Measurements from ENCODE around the gene COL9A3. TPM values are rescaled to one million over a fixed set of nuclear protein-coding genes. Genes with fewer than 3 reads are reported as not detected.

The COL9A3 gene
- total and polyA plus RNA-seq, 2 of the 8 experiments (the other 6 are each of a cell fraction or from before 2014, with no cell fraction given) = 21.7 to 80.1 TPM

GRCh38 chr20:62835931-62836861 is 19.3 kb downstream of the COL9A3 start:
- H3K18ac ChIP-seq (ENCODE audit: extremely low read depth, low read length) = no peak overlapping the region
- H3K27me3 ChIP-seq (replicated peaks in 1 of 4; ENCODE audit: control insufficient read depth in 3 of 4, extremely low read depth in 1 of 4, insufficient read depth in 3 of 4, low read length in 3 of 4) = no peaks in the 10 kb centered on the region
- no peak overlapping the region; the same call in 1 of the 2 replicates for H2BK5ac ChIP-seq (ENCODE audit: low read depth, low read length)
- H4K5ac ChIP-seq (ENCODE audit: insufficient read length, low read depth, low read length) = no peak overlapping the region
- no peak overlapping the region for H2BK12ac ChIP-seq (ENCODE audit: low read depth, low read length)
- no peaks in the 10 kb centered on the region for H3K9me3 ChIP-seq (ENCODE audit: insufficient read depth in 2 of 2, low read depth in 1 of 2, low read length in 1 of 2)
- no peak overlapping the region for H2BK120ac ChIP-seq (replicated peaks; ENCODE audit: low read depth, low read length)
- H2AK5ac ChIP-seq (ENCODE audit: low read depth, low read length) = no peak overlapping the region
- TF ChIP-seq MAFK (IDR thresholded peaks at IDR 0.05; ENCODE audit: low read depth, low read length) = no peak
- TF ChIP-seq CTBP2 (IDR thresholded peaks at IDR 0.05; ENCODE audit: borderline replicate concordance, insufficient read depth, insufficient read length, low read length) = no peak
- no peak overlapping the region for H2BK15ac ChIP-seq (ENCODE audit: low read length)
- H3K79me2 ChIP-seq (ENCODE audit: control insufficient read depth in 1 of 2, insufficient read depth in 2 of 2, low read length in 2 of 2) = no peaks in the 10 kb centered on the region
- no peak overlapping the region for H3K23ac ChIP-seq (ENCODE audit: insufficient read length)
- no peak overlapping the region for H3K9ac ChIP-seq (replicated peaks in 1 of 4; ENCODE audit: extremely low read depth in 1 of 4, low read depth in 3 of 4, low read length in 3 of 4)
- no peaks in the 10 kb centered on the region for H3K23me2 ChIP-seq (ENCODE audit: low read depth, low read length)
- no peak overlapping the region for H2AFZ ChIP-seq (ENCODE audit: low read length)
- no peak overlapping the region; the same call in 1 of the 2 replicates for H3K27ac ChIP-seq (ENCODE audit: low read depth, low read length)
- no peak for FAIRE-seq
- H3K36me3 ChIP-seq (ENCODE audit: control insufficient read depth in 2 of 4, insufficient read depth in 4 of 4, low read length in 3 of 4) = peaks cover 0 to 25% (median 4%) of the 10 kb centered on the region in 4 experiments; a peak in 4 of 8 replicates
- WGBS, 2 experiments (ENCODE audit: extremely low coverage in 1 of 2, insufficient coverage in 1 of 2, insufficient read length in 1 of 2, insufficient replicate concordance in 2 of 2, low coverage in 1 of 2, low lambda C conversion rate in 2 of 2, missing lambda C conversion rate in 1 of 2) = 88% methylated on average over 42 of the region's 52 CpGs; no CpG with 5 or more reads in 1 of the 2 experiments
- H3K56ac ChIP-seq (replicated peaks; ENCODE audit: insufficient read length, low read depth, low read length) = peak overlapping the region; percentile 6
- no peak overlapping the region for H4K8ac ChIP-seq (ENCODE audit: extremely low read depth, insufficient read depth, low read length)
- H3K4me3 ChIP-seq (ENCODE audit: extremely low read depth in 1 of 4, insufficient read depth in 2 of 4, low read depth in 3 of 4, low read length in 4 of 4) = no peak overlapping the region
- H3K4me1 ChIP-seq (replicated peaks in 1 of 4; ENCODE audit: control insufficient read depth in 3 of 4, insufficient read depth in 4 of 4, low read length in 3 of 4) = peaks cover 0 to 10% (median 0%) of the 10 kb centered on the region in 4 experiments; a peak in 2 of 7 replicates
- POLR2A ChIA-PET (ENCODE audit: partially characterized antibody) = interaction anchor here (1.2 to 2.6 kb wide), 6 partner anchors 9 to 21 kb away, joined by 3 to 11 read pairs (median 4); no protein-coding TSS in a partner anchor
- peaks cover 0 to 2% of the 10 kb centered on the region in 2 experiments for H4K20me1 ChIP-seq (replicated peaks in 1 of 2; ENCODE audit: control insufficient read depth in 1 of 2, insufficient read depth in 2 of 2, low read length in 2 of 2)
- no peak overlapping the region for H3K4me2 ChIP-seq (ENCODE audit: insufficient read depth in 1 of 2, low read depth in 2 of 2, low read length in 2 of 2)
- no peak overlapping the region for H2BK20ac ChIP-seq (ENCODE audit: low read length)
- H4K91ac ChIP-seq (replicated peaks; ENCODE audit: insufficient read length, low read length) = no peak overlapping the region
- no peak overlapping the region for H3K14ac ChIP-seq (ENCODE audit: insufficient read length)
- CTCF ChIA-PET (ENCODE audit: partially characterized antibody) = interaction anchor here (1.0 to 2.1 kb wide), 5 partner anchors 11 to 387 kb away, joined by 3 to 9 read pairs (median 4); no protein-coding TSS in a partner anchor
- H3K79me1 ChIP-seq (ENCODE audit: low read depth, low read length) = no peaks in the 10 kb centered on the region
- no peak overlapping the region for H3K4ac ChIP-seq (replicated peaks; ENCODE audit: insufficient read length, low read depth, low read length)
- no peak for DNase-seq (ENCODE audit: low read depth in 1 of 2, low spot score in 2 of 2)

Measured in H1 (cell line).